ENCODE data around the gene NBEAL2. TPM values are rescaled to one million over a fixed set of nuclear protein-coding genes. Genes with fewer than 3 reads are reported as not detected.

The NBEAL2 gene
- total RNA-seq, 4 donors from 2014 or later: 176 to 519 (median 217) TPM

DNA sequence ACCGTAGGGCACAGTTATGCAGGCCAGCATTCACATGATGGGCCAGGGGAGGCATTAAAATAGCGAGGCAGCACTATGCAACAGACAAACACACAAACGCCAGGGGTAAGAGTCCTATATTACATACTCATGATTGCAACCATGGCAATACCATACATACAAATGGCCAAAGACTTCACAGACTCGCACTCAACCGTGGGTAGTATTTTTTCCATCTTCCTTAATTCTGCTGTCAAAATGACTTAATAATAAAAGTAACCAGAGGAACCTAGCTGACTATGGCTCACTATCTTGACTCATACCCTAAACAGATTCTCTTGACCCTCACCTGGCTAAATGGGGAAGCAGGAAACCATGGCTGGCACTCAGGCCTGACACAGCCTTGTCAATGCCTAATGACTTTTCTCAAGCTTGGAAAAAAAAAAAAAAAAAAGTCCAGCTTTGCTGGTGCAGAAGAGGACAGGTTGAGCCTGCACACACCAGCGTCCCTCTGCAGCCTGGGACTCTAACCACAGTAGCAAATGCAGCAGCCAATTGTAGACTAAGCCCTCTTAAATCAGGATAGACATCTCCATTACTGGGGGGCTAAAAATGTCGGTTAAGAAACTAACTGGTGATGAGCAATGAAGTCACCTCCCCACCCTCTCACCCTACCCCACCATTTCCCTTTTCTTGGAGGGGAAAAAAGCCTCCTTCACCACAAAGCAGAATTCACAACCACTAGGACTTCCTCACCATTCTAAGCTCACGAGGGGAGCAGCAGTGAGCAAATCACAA is 26.0 kb upstream of the NBEAL2 start:
- no peak overlapping the region for H3K4me3 ChIP-seq (ENCODE audit: low read depth, poor library complexity, severe bottlenecking)
- intact Hi-C loops (cut with DNase I; ENCODE audit: low total_unique reads): no loop called here
- 70 to 82% methylated on average over 8 of the region's 8 CpGs for WGBS, 2 donors
- no peak for TF ChIP-seq CTCF (IDR thresholded peaks at IDR 0.05)
- TF ChIP-seq POLR2A (IDR thresholded peaks at IDR 0.05): no peak
- DNase-seq (ENCODE audit: low spot score in 2 of 2): no peak

DNA sequence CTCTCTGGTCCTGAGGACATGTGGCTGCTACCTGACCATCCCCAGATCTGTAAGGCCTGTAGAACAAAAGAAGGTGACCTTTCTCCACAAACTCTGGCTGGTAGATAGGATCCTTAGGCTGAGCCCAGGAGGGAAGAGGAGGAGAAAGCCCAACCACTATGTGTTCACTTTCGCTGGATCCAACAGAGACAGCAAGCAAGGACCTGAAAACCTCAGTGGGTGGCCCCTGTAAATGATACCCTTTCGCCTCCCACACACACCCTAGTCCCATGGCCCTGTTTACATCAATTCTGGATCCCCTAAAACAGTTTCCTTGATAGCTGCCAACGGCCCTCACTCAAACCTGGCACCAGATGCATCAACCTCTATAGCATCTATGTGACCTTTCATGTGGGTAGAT is 25.3 kb upstream of the NBEAL2 start:
- intact Hi-C loops (cut with DNase I; ENCODE audit: low total_unique reads): no loop called here
- 67 to 72% methylated on average over 3 of the region's 3 CpGs for WGBS, 2 donors
- no peak overlapping the region for H3K4me3 ChIP-seq (ENCODE audit: low read depth, poor library complexity, severe bottlenecking)
- no peak for TF ChIP-seq CTCF (IDR thresholded peaks at IDR 0.05)
- TF ChIP-seq POLR2A (IDR thresholded peaks at IDR 0.05): no peak
- DNase-seq (ENCODE audit: low spot score in 2 of 2): no peak

GRCh38 chr3:46955157-46955556 is 24.3 kb upstream of the NBEAL2 start:
- no peak overlapping the region for H3K4me3 ChIP-seq (ENCODE audit: low read depth, poor library complexity, severe bottlenecking)
- no peak for DNase-seq (ENCODE audit: low spot score in 2 of 2)
- WGBS, 2 donors: 83 to 85% methylated on average over 5 of the region's 5 CpGs
- intact Hi-C loops (cut with DNase I; ENCODE audit: low total_unique reads): no loop called here
- TF ChIP-seq CTCF (IDR thresholded peaks at IDR 0.05) (no peak), POLR2A (IDR thresholded peaks at IDR 0.05) (no peak)

GRCh38 chr3:46955801-46956259 is 23.6 kb upstream of the NBEAL2 start:
- no peak overlapping the region for H3K4me3 ChIP-seq (ENCODE audit: low read depth, poor library complexity, severe bottlenecking)
- WGBS, 2 donors: 71 to 81% methylated on average over 3 of the region's 3 CpGs
- intact Hi-C loops (cut with DNase I; ENCODE audit: low total_unique reads): no loop called here
- TF ChIP-seq CTCF (IDR thresholded peaks at IDR 0.05) (no peak), POLR2A (IDR thresholded peaks at IDR 0.05) (no peak)
- DNase-seq (ENCODE audit: low spot score in 2 of 2): no peak

GRCh38 chr3:46957092-46957820 is 22.2 kb upstream of the NBEAL2 start:
- DNase-seq (ENCODE audit: low spot score in 2 of 2): no peak
- WGBS, 2 donors: 75 to 80% methylated on average over 11 of the region's 11 CpGs
- no peak overlapping the region for H3K4me3 ChIP-seq (ENCODE audit: low read depth, poor library complexity, severe bottlenecking)
- TF ChIP-seq POLR2A (IDR thresholded peaks at IDR 0.05) (no peak), CTCF (IDR thresholded peaks at IDR 0.05) (no peak)
- intact Hi-C loops (cut with DNase I; ENCODE audit: low total_unique reads): no loop called here
